LNCAP (cell line): ENCODE results near the gene PIK3CB.

Source experiments
- TF ChIP-seq, protein P1 (sequence below): fragments of 450-650 bp; IDR thresholded peaks from 2 replicates; pipeline ENCODE4 v1.5.1; 2017; ENCODE audit warnings: mild to moderate bottlenecking

PIK3CB gene

DNA sequence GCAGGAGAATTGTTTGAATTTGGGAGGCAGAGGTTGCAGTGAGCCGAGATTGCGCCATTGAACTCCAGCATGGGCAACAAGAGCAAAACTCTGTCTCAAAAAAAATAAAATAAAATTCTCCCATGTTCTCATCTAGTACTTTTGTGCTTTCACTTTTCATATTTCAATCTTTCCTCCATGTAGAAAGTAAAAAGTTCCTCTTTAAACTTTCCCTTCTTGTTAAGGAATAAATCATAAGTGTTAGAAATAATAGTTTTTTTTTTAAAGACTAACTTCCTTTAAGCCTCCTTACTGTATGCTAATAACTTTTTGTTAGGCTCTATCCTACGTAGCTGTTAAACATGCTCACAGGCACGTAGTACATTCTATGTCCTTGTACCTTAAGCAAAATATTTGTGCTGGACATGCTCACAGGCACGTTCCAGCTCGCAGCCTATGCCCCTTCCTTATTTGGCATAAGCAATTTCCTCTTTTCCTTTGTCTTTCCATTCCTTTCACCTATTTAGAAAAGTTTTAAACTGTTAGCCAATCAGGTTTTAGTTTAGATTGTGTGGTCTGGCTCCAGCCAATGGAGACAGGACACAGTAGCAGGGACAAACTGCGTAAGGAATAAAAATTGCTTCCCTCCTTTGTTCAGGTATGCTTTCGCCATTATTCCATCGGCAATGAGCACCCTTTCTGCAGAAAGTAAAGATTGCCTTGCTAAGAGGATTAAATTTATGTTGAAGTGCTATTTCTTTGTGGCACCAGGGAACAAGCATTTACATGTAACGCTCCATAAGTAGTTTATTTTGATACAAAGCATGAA is 38.9 kb upstream of the PIK3CB start:
- TF ChIP-seq, protein P1, sequence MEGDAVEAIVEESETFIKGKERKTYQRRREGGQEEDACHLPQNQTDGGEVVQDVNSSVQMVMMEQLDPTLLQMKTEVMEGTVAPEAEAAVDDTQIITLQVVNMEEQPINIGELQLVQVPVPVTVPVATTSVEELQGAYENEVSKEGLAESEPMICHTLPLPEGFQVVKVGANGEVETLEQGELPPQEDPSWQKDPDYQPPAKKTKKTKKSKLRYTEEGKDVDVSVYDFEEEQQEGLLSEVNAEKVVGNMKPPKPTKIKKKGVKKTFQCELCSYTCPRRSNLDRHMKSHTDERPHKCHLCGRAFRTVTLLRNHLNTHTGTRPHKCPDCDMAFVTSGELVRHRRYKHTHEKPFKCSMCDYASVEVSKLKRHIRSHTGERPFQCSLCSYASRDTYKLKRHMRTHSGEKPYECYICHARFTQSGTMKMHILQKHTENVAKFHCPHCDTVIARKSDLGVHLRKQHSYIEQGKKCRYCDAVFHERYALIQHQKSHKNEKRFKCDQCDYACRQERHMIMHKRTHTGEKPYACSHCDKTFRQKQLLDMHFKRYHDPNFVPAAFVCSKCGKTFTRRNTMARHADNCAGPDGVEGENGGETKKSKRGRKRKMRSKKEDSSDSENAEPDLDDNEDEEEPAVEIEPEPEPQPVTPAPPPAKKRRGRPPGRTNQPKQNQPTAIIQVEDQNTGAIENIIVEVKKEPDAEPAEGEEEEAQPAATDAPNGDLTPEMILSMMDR = no peak

DNA sequence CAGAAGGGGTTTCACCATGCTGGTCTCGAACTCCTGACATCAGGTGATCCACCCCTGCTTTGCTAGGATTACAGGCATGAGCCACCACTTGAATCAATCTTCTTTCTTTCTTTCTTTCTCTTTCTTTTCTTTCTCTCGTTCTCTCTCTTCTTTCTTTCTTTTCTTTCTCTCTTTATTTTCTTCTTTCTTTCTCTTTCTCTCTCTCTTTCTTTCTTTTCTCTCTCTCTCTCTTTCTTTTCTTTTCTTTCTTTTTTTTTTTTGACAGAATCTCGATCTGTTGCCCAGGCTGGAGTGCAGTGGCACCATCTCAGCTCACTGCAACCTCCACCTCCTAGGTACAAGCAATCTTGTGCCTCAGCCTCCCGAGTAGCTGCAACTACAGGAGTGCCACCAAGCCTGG is 37.9 kb upstream of the PIK3CB start:
- TF ChIP-seq, protein P1 = no peak

DNA sequence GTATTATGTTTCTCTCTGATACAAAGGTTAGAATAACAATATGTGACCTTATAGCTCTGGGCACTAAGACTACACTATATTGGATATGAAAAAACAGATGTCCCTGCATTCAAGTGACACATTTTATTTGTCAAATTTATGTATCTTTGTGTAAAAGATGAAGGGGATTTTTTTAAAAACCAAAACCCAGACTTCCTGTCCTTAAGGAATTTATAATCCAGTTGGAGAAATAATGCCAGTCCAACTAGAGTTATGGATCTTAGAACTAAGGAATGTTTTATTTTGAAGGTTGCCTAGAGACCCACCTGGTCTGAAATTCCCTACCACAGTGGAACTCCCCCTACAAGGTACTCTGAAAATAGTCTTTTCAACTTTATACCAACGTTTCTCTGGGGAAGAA is 33.3 kb upstream of the PIK3CB start:
- TF ChIP-seq, protein P1 = no peak

DNA sequence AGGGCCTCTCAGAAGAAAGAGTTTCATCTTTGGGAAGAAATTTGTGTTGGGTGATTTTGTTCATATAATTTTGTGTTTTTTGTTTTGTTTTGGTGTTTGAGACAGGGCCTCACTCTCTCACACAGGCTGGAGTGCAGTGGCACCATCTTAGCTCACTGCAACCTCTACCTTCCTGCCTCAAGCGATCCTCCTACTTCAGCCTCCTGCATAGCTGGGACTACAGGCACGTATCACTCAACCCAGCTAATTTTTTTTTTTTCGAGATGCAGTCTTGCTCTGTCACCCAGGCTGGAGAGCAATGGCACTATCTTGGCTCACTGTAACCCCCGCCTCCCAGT is 29.0 kb upstream of the PIK3CB start:
- TF ChIP-seq, protein P1 = no peak

DNA sequence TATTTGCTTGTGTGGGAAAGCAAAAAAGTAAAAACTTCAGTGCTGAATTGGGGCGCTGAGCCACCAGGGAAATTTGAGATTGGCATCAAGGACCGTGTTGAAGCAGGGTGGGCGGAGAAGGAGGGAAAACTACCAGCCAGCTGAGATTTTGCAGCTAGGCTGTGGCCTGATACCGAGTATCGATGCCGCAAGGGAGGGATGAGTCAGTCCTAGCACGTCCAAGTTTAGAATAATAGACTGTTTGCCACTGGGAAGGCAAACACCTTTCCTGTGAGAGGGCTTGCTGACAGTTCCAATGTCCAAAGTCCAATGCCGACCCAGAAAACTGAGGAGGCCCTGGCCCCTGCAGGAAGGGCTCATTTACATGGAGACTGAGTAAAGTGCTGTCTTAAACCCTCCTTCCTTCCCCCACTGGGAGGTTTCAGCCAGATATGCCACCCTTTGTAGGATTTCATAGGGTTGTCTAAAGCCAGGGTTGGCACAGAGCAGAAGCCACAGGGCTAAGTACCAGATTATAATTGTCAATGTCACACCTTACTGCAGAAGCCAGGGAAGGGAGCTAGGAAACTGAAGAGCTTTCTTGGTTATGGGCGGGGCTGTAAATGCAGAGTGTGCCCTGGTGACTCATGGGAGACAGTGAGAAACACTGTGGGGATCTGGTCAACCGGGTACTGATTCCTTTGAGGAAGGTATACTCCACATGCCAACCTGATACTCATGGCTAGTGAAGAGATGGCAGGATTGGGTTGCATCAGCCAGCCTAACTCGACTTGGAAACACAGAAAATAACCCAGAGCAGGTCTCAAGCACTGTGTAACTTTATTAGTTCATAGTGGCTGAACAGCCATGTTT is 28.4 kb upstream of the PIK3CB start:
- TF ChIP-seq, protein P1 = no peak

DNA sequence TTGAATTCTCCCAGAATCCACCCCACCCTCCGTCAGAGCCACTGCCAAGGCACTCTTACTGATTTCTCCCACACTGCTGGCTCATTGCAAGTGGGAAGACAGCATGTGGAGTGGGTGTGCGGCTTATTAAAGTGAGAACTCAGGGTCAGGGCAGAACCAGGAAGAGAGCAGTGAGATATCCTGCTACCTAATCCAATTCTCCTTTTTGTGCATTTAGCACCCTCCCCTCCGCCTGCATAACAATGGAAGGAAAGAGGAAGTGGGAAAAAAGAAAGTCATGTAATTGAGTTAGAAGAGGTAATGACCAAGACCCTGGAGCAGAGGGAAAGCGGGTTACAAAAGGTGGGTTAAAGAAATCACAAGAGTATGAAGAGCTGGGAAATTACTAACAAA is 27.8 kb upstream of the PIK3CB start:
- TF ChIP-seq, protein P1 = no peak

DNA sequence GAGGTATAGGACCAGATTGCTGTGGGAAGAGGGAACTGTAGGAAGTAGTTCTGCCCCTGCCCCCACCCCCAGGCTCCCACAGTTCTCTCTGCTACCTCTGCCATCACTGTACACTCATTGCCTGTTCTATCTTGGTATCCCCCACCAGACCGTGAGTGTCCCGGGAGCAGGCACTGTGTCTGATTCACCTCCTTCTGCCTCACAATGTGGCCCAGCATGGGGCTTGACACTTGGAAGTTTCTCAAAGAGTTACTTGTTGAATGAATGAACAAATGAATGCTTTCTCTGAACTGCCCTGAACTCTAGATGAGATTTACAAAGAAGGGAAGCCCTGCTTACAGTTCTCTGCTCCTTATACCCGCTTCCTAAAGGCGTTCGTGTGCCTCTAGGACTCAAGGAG is 27.1 kb upstream of the PIK3CB start:
- TF ChIP-seq, protein P1 = no peak
